Measurements from ENCODE around the gene IMPA2.

GRCh38 chr18:12057419-12058039 is 76.2 kb downstream of the IMPA2 start:
- TF ChIP-seq POLR2AphosphoS5 (IDR thresholded peaks at IDR 0.05; ENCODE audit: low read depth, low read length) (no peak), TAF1 (IDR thresholded peaks at IDR 0.05; ENCODE audit: borderline replicate concordance, low read depth, low read length) (no peak)

Data from GM12892 (cell line).